HCT116 (cell line): ENCODE measurements around the gene MPPED1.

ENCODE experiments used
- CBX3 ChIP-seq: IDR thresholded peaks from 2 replicates; pipeline ENCODE4 v1.6.1; 2012; ENCODE audit warnings: low read depth
- EGR1 ChIP-seq: IDR thresholded peaks from 2 replicates; pipeline ENCODE4 v1.6.1; 2012; ENCODE audit warnings: low read depth
- EZH2 ChIP-seq: fragments of 200-600 bp; sonication (generic); IDR thresholded peaks from 2 replicates; pipeline ENCODE4 v1.6.1; 2017; ENCODE audit warnings: antibody characterized with exemption, mixed run types
- JUND ChIP-seq: IDR thresholded peaks from 2 replicates; pipeline ENCODE4 v1.6.1; 2012
- POLR2A ChIP-seq: IDR thresholded peaks from 2 replicates; pipeline ENCODE4 v1.7.0; 2011; ENCODE audit warnings: borderline replicate concordance; ENCODE audit not compliant: insufficient read depth, insufficient read length; ENCODE audit errors: extremely low read depth
- POLR2AphosphoS5 ChIP-seq: IDR thresholded peaks from 2 replicates; pipeline ENCODE4 v1.6.1; 2011; ENCODE audit warnings: mild to moderate bottlenecking, low read depth, low read length, moderate library complexity
- RAD21 ChIP-seq: IDR thresholded peaks from 2 replicates; pipeline ENCODE4 v1.6.1; 2012; ENCODE audit warnings: low read depth, mild to moderate bottlenecking
- SIN3A ChIP-seq: IDR thresholded peaks from 2 replicates; pipeline ENCODE4 v1.6.1; 2012; ENCODE audit warnings: low read depth
- TCF7L2 ChIP-seq: IDR thresholded peaks from 2 replicates; pipeline ENCODE4 v1.7.0; 2011; ENCODE audit warnings: borderline replicate concordance, inconsistent platforms; ENCODE audit not compliant: insufficient read depth, insufficient read length; ENCODE audit errors: extremely low read depth
- YY1 ChIP-seq: IDR thresholded peaks from 2 replicates; pipeline ENCODE4 v1.6.1; 2011; ENCODE audit warnings: low read length, low read depth, moderate library complexity, mild to moderate bottlenecking; ENCODE audit not compliant: insufficient replicate concordance; ENCODE audit errors: extremely low read depth
- ZFX ChIP-seq: fragments of 450-650 bp; IDR thresholded peaks from 2 replicates; pipeline ENCODE4 v1.6.1; 2017
- TF ChIP-seq, protein P1 (sequence below), 3 experiments: fragments of 200-600 bp in 1 of 3; sonication (generic) in 1 of 3; IDR thresholded peaks in 2 of 3; conservative IDR thresholded peaks in 1 of 3; 2 replicates each; pipeline ENCODE4 v1.5.1; 2012 to 2017; ENCODE audit warnings: low read depth in 2 of 3, low read length in 2 of 3, antibody characterized with exemption in 1 of 3, borderline replicate concordance in 1 of 3, control low read depth in 1 of 3, mild to moderate bottlenecking in 1 of 3, mixed read lengths in 1 of 3, mixed run types in 1 of 3, moderate library complexity in 1 of 3; ENCODE audit not compliant: insufficient read depth in 1 of 3
- TF ChIP-seq, protein P2 (sequence below): IDR thresholded peaks from 2 replicates; pipeline ENCODE4 v1.6.1; 2012; ENCODE audit warnings: low read depth
- TF ChIP-seq, protein P3 (sequence below): IDR thresholded peaks from 2 replicates; pipeline ENCODE4 v1.6.1; 2012

DNA sequence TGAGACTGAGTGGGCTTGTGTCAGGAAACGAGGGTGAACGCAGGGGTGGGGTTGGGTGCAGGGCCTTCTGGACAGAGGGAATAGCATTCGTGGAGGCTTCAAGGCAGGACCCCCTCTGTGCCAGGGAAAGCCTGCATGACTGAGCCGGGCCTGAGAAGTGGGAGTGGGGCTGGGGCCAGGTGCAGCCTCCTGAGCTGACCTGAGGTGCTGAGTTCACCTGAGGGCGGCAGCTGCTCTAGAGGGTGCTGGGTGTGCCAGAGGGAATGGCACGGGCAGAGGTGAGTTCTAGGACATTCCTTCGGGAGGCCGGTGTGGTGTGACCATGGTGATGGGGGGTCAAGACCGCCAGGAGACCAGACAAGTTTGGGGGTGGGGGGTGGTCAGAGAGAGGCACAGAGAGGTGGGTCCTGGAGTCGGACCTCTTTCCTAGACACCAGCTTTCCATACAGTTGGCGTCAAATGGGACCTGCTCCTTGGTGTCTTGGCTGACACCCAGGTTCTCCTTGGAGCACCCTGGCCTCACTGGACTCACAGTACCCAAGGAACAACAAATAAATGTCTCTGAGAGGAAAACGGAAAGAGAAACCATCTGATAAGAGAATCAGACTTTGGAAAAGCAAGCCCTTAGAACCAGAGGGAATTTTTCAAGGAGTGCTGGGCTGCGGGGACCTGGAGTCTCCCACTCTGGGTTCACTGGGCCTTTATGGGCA is 7.7 kb downstream of the MPPED1 start:
- TF ChIP-seq CBX3 (no peak), POLR2A (no peak), EZH2 (no peak), YY1 (no peak), POLR2AphosphoS5 (no peak), SIN3A (no peak), RAD21 (no peak), TCF7L2 (no peak), ZFX (no peak), JUND (no peak), EGR1 (no peak)
- TF ChIP-seq, protein P1, sequence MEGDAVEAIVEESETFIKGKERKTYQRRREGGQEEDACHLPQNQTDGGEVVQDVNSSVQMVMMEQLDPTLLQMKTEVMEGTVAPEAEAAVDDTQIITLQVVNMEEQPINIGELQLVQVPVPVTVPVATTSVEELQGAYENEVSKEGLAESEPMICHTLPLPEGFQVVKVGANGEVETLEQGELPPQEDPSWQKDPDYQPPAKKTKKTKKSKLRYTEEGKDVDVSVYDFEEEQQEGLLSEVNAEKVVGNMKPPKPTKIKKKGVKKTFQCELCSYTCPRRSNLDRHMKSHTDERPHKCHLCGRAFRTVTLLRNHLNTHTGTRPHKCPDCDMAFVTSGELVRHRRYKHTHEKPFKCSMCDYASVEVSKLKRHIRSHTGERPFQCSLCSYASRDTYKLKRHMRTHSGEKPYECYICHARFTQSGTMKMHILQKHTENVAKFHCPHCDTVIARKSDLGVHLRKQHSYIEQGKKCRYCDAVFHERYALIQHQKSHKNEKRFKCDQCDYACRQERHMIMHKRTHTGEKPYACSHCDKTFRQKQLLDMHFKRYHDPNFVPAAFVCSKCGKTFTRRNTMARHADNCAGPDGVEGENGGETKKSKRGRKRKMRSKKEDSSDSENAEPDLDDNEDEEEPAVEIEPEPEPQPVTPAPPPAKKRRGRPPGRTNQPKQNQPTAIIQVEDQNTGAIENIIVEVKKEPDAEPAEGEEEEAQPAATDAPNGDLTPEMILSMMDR (IDR thresholded peaks at IDR 0.05 in 2 of 3, conservative IDR thresholded peaks at IDR 0.05 in 1 of 3; ENCODE audit: borderline replicate concordance in 1 of 3, insufficient read depth in 1 of 3, low read depth in 2 of 3, low read length in 2 of 3) = no peak
- TF ChIP-seq, protein P2, sequence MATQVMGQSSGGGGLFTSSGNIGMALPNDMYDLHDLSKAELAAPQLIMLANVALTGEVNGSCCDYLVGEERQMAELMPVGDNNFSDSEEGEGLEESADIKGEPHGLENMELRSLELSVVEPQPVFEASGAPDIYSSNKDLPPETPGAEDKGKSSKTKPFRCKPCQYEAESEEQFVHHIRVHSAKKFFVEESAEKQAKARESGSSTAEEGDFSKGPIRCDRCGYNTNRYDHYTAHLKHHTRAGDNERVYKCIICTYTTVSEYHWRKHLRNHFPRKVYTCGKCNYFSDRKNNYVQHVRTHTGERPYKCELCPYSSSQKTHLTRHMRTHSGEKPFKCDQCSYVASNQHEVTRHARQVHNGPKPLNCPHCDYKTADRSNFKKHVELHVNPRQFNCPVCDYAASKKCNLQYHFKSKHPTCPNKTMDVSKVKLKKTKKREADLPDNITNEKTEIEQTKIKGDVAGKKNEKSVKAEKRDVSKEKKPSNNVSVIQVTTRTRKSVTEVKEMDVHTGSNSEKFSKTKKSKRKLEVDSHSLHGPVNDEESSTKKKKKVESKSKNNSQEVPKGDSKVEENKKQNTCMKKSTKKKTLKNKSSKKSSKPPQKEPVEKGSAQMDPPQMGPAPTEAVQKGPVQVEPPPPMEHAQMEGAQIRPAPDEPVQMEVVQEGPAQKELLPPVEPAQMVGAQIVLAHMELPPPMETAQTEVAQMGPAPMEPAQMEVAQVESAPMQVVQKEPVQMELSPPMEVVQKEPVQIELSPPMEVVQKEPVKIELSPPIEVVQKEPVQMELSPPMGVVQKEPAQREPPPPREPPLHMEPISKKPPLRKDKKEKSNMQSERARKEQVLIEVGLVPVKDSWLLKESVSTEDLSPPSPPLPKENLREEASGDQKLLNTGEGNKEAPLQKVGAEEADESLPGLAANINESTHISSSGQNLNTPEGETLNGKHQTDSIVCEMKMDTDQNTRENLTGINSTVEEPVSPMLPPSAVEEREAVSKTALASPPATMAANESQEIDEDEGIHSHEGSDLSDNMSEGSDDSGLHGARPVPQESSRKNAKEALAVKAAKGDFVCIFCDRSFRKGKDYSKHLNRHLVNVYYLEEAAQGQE = no peak
- TF ChIP-seq, protein P3, sequence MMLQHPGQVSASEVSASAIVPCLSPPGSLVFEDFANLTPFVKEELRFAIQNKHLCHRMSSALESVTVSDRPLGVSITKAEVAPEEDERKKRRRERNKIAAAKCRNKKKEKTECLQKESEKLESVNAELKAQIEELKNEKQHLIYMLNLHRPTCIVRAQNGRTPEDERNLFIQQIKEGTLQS = no peak
